B cell (primary cell): ENCODE measurements around the gene COL17A1.

ENCODE experiments used
- EZH2 ChIP-seq: IDR thresholded peaks from 2 replicates; pipeline ENCODE4 v1.6.1; 2012; ENCODE audit warnings: borderline replicate concordance, low read depth, mild to moderate bottlenecking, moderate library complexity, low read length; ENCODE audit not compliant: insufficient read depth, poor library complexity, severe bottlenecking
- TF ChIP-seq, protein P1 (sequence below): fragments of 200-600 bp; IDR thresholded peaks from one replicate; pipeline ENCODE4 v1.8.0; 2022; ENCODE audit warnings: antibody characterized with exemption, mild to moderate bottlenecking

DNA sequence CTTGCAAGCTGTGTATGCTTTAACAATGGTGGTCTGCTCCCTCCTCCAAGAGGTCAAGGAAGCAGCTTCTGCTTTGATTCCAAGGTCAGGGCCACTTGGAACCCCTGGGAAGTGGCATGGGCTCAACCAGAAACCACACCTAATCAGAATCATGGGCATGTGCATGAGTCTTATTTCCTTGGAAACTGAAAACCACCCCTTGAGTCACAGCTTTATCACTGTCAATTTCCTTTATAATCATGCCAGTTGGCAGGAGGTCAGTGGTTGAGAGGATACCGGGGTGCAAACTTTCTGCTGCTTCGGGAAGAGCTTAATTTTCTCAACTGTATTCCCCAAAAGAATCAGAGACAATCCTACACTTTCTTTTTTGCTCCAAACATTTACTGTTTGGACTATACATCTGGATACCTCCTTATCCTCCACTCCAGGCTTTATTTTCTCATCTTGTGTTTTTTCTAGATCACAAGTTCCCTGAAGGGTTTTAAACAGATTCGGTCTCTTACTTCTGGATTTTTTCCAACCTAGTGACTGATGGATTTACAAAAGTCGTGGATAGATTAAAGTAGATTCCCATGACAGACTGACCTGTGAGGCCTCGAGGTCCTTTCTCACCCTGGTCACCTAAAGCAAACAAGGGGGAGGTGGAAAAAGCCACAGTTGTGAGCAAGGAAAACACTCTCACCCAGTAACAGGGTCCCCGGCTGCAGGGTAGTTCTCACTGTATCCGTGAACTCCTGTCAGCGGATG is 36.0 kb downstream of the COL17A1 start:
- TF ChIP-seq EZH2, result no peak
- TF ChIP-seq, protein P1, sequence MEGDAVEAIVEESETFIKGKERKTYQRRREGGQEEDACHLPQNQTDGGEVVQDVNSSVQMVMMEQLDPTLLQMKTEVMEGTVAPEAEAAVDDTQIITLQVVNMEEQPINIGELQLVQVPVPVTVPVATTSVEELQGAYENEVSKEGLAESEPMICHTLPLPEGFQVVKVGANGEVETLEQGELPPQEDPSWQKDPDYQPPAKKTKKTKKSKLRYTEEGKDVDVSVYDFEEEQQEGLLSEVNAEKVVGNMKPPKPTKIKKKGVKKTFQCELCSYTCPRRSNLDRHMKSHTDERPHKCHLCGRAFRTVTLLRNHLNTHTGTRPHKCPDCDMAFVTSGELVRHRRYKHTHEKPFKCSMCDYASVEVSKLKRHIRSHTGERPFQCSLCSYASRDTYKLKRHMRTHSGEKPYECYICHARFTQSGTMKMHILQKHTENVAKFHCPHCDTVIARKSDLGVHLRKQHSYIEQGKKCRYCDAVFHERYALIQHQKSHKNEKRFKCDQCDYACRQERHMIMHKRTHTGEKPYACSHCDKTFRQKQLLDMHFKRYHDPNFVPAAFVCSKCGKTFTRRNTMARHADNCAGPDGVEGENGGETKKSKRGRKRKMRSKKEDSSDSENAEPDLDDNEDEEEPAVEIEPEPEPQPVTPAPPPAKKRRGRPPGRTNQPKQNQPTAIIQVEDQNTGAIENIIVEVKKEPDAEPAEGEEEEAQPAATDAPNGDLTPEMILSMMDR, result no peak
